Lung (tissue), 12 donors: Measurements from ENCODE around the gene PURB. TPM values are rescaled to one million over a fixed set of nuclear protein-coding genes. Genes with fewer than 3 reads are reported as not detected.
"Not testable (repeated sequence)": the region's sequence is repeated elsewhere in the genome, so short reads cannot be mapped to it uniquely, and the experiment has no call there.

Source experiments
- ATAC-seq: fragments of 200-7000 bp; cut with Tn5 transposase; one replicate; pipeline ENCODE4 v1.9.1; 2020; ENCODE audit warnings: moderate number of reproducible peaks; ENCODE audit not compliant: insufficient read depth, low FRiP score
- DNase-seq, 3 donors: peaks; one replicate each; pipeline ENCODE4 v3.0.0-alpha.2; 2013 to 2017
- H3K27ac ChIP-seq, 2 donors: one replicate each; pipeline ENCODE4 v1.5.1; 2013; ENCODE audit warnings: mild to moderate bottlenecking in 2 of 2, moderate library complexity in 2 of 2, control low read depth in 1 of 2, inconsistent platforms in 1 of 2, low read depth in 1 of 2, low read length in 1 of 2
- H3K27me3 ChIP-seq, 3 donors: one replicate each; pipeline ENCODE4 v1.5.1; 2013; ENCODE audit warnings: low read length in 2 of 3; ENCODE audit not compliant: control insufficient read depth in 3 of 3, insufficient read depth in 3 of 3
- H3K36me3 ChIP-seq, 4 donors: one replicate each; pipeline ENCODE4 v1.5.1; 2013; ENCODE audit warnings: low read length in 4 of 4, mild to moderate bottlenecking in 1 of 4, moderate library complexity in 1 of 4; ENCODE audit not compliant: control insufficient read depth in 4 of 4, insufficient read depth in 4 of 4
- H3K4me1 ChIP-seq, 5 donors: one replicate each; pipeline ENCODE4 v1.5.1; 2013; ENCODE audit warnings: low read length in 5 of 5, mild to moderate bottlenecking in 2 of 5, moderate library complexity in 1 of 5; ENCODE audit not compliant: control insufficient read depth in 5 of 5, insufficient read depth in 5 of 5
- H3K4me3 ChIP-seq: one replicate; pipeline ENCODE4 v1.5.1; 2013; ENCODE audit warnings: mild to moderate bottlenecking, control low read depth, moderate library complexity
- H3K9ac ChIP-seq, 2 donors: one replicate each; pipeline ENCODE4 v1.5.1; 2013; ENCODE audit warnings: low read length in 2 of 2, control low read depth in 1 of 2; ENCODE audit not compliant: insufficient read depth in 1 of 2
- H3K9me3 ChIP-seq, 4 donors: one replicate each; pipeline ENCODE4 v1.5.1; 2013; ENCODE audit warnings: low read length in 3 of 4, mild to moderate bottlenecking in 1 of 4, moderate library complexity in 1 of 4; ENCODE audit not compliant: control insufficient read depth in 4 of 4, insufficient read depth in 3 of 4
- WGBS, 2 donors: extraction: QIAGEN DNeasy Blood & Tissue Kit; methylation state at CpG; one replicate each; pipeline ENCODE4 v1.1.7; 2013; 5-methylcytosine and 5-hydroxymethylcytosine counted together
- polyA plus RNA-seq, 2 donors: library from polyadenylated mRNA; stranded (reverse); fragments of 200-250 nt; gene quantifications; one replicate each; pipeline ENCODE4 v1.2.1, GENCODE V29; 2013
- total RNA-seq, 2 donors: library from RNA; depleted of rRNA in 1 of 2; stranded (reverse); fragments of >200 nt in 1 of 2; gene quantifications; one replicate each; pipeline ENCODE4 v1.2.1, GENCODE V29; 2014 to 2021
- TF ChIP-seq, protein P1 (sequence below): IDR thresholded peaks from 2 replicates; pipeline ENCODE4 v1.5.1; 2012; ENCODE audit warnings: mild to moderate bottlenecking; ENCODE audit errors: control extremely low read depth, extremely low read depth
- donor health status: control.
- donor health status: control.
- donor health status: Bipolar disorder and iron deficiency.
- donor health status: healthy.
- donor health status: DM: yes; HTN: yes; CAD: no.

The PURB gene
- total and polyA plus RNA-seq, 4 donors, result 7.9 to 48.9 (median 15.6) TPM

DNA sequence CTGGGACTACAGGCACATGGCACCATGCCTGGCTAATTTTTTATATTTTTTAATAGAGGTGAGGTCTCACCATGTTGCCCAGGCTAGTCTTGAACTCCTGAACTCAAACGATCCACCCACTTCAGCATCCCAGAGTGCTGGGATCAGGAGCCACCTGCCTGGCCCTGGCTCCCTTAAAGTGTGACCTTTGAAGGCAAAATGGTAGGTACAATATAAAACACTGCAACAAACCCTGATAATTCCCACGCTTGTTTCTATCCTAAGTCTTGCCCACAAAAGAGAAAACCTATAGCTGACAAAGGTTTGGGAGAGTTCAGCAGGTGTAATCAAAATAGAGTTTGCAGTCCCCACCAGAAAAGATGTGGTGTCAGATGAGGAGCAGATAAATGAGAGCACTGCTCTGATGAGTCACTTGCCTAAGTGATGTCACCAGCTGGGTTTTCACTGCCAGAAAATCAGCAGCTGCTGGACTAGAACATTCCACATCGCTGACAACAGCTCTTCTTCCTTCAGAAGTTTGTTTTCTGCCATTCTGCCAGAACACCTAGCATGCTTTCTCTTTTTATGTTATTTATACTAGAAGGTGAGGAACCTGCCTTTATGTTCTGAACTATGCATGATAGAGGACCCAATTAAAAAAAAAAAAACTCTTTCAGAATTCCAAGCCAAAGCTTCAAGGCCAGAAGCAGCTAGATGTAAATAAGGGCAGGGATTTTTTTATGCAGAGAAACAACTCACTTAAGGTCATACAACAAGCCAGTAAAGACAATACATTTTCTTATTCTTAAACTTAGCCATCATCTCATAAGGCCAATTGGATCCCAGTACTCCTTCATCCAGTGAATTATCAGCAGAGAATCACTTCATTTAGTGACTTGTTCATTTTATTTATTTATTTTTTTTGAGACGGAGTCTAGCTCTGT is 18.0 kb downstream of the PURB start:
- no peaks in the 10 kb centered on the region for H3K9me3 ChIP-seq
- no peak overlapping the region for H3K9ac ChIP-seq
- DNase-seq, result no peak
- H3K4me1 ChIP-seq, result peaks cover 0 to 1% (median 0%) of the 10 kb centered on the region in 5 donors
- no peaks in the 10 kb centered on the region for H3K27me3 ChIP-seq
- TF ChIP-seq, protein P1, sequence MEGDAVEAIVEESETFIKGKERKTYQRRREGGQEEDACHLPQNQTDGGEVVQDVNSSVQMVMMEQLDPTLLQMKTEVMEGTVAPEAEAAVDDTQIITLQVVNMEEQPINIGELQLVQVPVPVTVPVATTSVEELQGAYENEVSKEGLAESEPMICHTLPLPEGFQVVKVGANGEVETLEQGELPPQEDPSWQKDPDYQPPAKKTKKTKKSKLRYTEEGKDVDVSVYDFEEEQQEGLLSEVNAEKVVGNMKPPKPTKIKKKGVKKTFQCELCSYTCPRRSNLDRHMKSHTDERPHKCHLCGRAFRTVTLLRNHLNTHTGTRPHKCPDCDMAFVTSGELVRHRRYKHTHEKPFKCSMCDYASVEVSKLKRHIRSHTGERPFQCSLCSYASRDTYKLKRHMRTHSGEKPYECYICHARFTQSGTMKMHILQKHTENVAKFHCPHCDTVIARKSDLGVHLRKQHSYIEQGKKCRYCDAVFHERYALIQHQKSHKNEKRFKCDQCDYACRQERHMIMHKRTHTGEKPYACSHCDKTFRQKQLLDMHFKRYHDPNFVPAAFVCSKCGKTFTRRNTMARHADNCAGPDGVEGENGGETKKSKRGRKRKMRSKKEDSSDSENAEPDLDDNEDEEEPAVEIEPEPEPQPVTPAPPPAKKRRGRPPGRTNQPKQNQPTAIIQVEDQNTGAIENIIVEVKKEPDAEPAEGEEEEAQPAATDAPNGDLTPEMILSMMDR, result no peak
- H3K4me3 ChIP-seq, result no peak overlapping the region
- WGBS, 2 donors, result 67 to 85% methylated on average over 4 of the region's 4 CpGs
- peak; percentile 53 for ATAC-seq
- no peaks in the 10 kb centered on the region for H3K36me3 ChIP-seq
- no peak overlapping the region for H3K27ac ChIP-seq

DNA sequence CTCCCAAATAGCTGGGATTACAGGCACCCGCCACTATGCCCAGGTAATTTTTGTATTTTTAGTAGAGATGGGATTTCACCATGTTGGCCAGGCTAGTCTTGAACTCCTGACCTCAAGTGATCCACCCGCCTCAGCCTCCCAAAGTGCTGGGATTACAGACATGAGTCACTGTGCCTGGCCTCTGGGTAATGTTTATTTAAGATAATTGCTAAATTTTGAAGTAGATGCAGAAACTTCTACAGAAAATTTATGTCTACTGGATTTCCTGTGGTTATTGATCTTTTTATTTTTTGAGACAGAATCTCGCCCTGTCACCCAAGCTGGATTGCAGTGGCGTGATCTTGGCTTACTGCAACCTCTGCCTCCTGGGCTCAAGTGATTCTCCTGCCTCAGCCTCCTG is 23.4 kb downstream of the PURB start:
- H3K4me1 ChIP-seq, H3K27me3 ChIP-seq, H3K4me3 ChIP-seq, H3K9me3 ChIP-seq, DNase-seq, H3K36me3 ChIP-seq, ATAC-seq, H3K9ac ChIP-seq, H3K27ac ChIP-seq: not testable (repeated sequence)
- 69 to 77% methylated on average over 4 of the region's 4 CpGs for WGBS, 2 donors

DNA sequence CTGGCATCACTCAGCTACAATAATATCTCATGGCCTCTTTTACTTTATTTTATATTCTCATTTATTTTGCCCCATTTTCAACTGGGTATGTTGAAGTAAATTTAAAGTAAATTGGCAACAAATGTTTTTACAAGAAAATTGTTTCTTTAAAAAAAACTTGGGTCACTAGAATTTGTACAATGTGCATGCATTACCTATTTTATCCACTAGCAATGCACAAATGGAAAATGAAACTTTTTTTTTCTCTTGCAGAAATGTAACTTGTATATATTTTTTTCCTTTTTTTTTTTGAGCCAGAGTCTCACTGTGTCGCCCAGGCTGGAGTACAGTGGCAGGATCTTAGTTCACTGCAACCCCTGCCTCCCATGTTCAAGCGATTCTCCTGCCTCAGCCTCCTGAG is 27.2 kb downstream of the PURB start:
- H3K4me1 ChIP-seq, result no peaks in the 10 kb centered on the region
- DNase-seq (no peak), ATAC-seq (no peak)
- H3K27me3 ChIP-seq, result peaks cover 0 to 2% (median 2%) of the 10 kb centered on the region in 3 donors
- no peak overlapping the region for H3K9ac ChIP-seq
- WGBS, 2 donors, result 85 to 92% methylated on average over 2 of the region's 2 CpGs
- no peak overlapping the region for H3K4me3 ChIP-seq
- no peak overlapping the region for H3K27ac ChIP-seq
- TF ChIP-seq, protein P1, result no peak
- no peaks in the 10 kb centered on the region for H3K36me3 ChIP-seq
- H3K9me3 ChIP-seq, result no peaks in the 10 kb centered on the region

DNA sequence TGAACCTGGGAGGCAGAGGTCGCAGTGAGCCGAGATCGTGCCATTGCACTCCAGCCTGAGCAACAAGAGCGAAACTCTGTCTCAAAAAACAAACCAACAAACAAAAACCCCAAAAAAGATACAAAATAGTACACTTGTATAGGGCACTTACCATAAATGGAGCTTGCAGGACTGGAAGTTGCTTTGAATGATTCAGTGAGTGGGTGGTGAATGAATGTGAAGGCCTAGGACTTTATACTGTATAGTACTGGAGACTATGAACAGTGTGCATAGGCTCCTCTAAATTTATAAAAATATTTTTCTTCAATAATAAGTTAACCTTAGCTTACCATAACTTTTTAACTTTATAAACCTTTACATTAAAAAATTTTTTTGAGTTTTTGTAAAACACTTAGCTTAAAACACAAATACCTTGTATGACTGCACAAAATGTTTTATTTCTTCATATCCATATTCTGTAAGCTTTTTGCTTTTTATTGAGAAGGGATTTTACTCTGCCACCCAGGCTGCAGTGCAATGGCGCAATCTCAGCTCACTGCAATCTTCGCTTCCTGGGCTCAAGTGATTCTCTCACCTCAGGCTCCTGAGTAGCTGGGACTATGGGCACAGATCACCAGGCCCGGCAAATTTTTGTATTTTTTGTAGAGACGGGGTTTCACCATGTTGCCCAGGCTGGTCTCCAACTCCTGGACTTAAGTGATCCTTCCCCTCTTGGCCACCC is 30.5 kb downstream of the PURB start:
- no peaks in the 10 kb centered on the region for H3K9me3 ChIP-seq
- DNase-seq (no peak), ATAC-seq (no peak)
- TF ChIP-seq, protein P1, result no peak
- no peaks in the 10 kb centered on the region for H3K4me1 ChIP-seq
- H3K36me3 ChIP-seq, result no peaks in the 10 kb centered on the region
- no peak overlapping the region for H3K9ac ChIP-seq
- peaks cover 0 to 2% (median 0%) of the 10 kb centered on the region in 3 donors for H3K27me3 ChIP-seq
- H3K4me3 ChIP-seq, result no peak overlapping the region
- H3K27ac ChIP-seq, result no peak overlapping the region
- WGBS, 2 donors, result 86 to 90% methylated on average over 8 of the region's 8 CpGs
